NCI-H460 (cell line): ENCODE data around the gene TMCC2. TPM values are rescaled to one million over a fixed set of nuclear protein-coding genes. Genes with fewer than 3 reads are reported as not detected.
"Not testable (repeated sequence)": the region's sequence is repeated elsewhere in the genome, so short reads cannot be mapped to it uniquely, and the experiment has no call there.

Source experiments
- DNase-seq: peaks from one replicate; pipeline ENCODE4 v3.0.0-alpha.2; 2016; ENCODE audit warnings: low read depth; ENCODE audit errors: extremely low read depth
- total RNA-seq: library from RNA; depleted of rRNA; stranded (reverse); fragments of >200 nt; shearing (Covaris generic); gene quantifications from 2 replicates; pipeline ENCODE4 v1.2.3, GENCODE V29; 2014

Gene TMCC2
- total RNA-seq, 1 experiment from 2014 or later = 1.5 TPM

GRCh38 chr1:205275133-205275532, 47.4 kb downstream of the TMCC2 start:
- DNase-seq = no peak

GRCh38 chr1:205275916-205276688, 48.4 kb downstream of the TMCC2 start:
- DNase-seq = no peak

DNA sequence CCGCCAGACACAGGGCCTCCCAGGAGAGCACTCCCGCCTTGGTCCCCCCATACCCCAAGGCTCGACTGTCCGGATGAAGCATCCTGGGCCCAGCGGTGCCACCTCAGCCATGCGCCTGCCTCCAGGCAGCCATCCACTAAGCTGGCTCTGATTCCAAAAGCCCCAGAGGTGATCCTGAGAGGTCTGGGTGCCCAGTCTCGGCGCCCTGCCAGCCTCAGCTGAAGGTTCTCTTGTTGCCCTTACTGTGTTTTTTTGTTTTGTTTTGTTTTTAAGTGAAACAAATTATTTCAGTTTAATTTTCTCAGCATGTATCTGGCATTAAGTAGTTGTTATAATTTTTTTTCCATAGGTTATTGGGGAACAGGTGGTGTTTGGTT, 48.9 kb downstream of the TMCC2 start:
- DNase-seq = no peak

DNA sequence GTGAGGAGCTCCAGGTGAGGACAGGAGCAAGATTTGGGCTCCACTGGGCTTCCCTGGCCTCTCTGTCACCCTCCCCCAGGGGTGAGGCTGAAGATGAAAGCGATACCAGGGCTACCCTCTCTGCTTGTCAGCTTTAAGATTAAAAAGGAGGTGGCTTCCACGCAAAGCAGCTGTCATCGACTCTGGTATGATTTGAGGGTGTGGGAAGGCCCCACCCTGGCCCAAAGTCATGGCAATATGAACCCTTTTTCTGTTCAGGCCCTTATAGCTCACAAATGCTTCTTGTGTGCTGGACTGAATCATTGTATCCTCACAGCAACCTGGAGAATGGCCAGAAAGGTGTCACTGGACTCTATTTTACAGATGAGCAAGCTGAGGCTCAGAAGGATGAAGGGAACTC, 52.2 kb downstream of the TMCC2 start:
- no peak for DNase-seq

DNA sequence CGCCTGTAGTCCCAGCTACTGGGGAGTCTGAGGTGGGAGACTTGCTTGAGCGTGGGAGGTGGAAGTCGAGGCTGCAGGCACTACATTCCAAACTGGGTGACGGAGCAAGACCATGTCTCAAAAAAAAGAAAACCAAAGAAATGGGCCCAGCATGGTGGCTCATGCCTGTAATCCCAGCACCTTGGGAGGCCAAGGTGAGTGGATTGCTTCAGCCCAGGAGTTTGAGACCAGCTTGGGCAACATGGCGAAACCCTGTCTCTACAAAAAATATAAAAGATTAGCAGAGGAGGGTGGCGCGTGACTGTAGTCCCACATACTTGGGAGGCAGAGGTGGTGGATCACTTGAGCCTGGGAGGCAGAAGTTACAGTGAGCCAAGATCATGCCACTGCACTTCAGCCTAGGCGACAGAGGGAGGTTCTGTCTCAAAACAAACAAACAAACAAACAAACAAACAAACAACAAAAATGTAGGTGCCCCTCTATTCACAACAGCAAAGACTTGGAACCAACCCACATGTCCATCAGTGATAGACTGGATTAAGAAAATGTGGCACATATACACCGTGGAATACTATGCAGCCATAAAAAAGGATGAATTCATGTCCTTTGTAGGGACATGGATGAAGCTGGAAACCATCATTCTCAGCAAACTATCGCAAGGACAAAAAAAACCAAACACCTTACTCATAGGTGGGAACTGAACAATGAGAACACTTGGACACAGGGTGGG, 53.1 kb downstream of the TMCC2 start:
- DNase-seq = not testable (repeated sequence)

- DNase-seq = no peak
These were observed 55.8 kb downstream of the TMCC2 start for GRCh38 chr1:205283270-205284147.

DNA sequence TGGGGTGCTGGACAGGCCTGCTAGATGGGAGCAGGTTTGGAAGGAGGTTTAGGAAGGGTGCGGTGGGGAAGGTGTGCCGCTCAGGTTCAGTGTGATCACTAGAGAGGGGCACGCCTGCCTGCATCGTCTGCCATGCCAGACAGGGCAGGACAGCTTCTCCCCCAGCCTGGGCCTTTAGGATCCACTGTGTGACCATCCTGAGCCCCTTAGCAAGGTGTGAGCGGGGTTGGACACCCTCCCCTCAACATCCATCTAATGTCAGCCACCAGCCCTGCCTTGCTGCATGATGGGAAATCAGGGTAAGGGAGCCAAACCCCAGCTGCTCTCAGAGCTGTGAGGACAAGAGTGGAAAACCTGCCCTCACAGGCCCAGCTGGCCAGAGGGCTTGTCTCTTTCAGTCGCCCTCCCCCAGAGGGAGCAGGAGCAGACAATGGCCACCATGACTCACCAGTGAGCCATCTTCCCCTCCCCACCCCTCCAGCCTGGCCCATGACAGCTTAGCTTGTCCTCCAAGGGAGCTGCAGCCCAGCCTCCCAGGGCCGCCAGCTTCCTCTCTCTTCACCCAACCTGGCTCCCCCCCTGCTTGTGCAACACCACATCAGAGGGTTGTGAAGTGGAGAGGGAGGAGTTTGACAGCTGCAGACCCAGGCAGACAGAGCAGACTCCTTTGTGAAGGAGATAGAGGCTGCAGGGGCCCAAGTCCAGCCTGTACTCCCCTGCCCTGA, 56.8 kb downstream of the TMCC2 start:
- peak; percentile 90 for DNase-seq

GRCh38 chr1:205285381-205286101, 57.8 kb downstream of the TMCC2 start:
- no peak for DNase-seq

GRCh38 chr1:205286335-205286950, 58.7 kb downstream of the TMCC2 start:
- no peak for DNase-seq

DNA sequence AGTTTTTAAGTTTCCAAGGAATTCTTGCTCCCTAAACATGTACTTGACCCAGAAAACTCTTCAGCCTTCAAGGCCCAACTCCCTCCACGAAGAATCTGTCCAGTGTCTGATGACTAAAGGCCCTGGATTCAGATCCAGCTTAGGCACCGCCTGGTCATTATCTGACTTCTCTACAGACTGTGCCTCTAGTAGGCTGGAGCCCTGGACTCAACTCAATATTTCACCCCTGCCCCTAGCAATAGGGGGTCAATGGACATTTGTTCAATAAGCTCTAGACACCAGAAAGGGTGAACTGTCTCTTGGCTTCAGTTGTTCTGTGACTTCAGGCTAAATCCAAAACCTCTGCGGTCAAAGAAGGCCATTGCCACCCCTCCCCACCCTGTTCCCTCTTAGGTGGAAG, 59.3 kb downstream of the TMCC2 start:
- DNase-seq = no peak

- DNase-seq = no peak
These were observed 60.2 kb downstream of the TMCC2 start for GRCh38 chr1:205287767-205288559.

- DNase-seq = no peak
These were observed 63.9 kb downstream of the TMCC2 start for GRCh38 chr1:205291596-205291995.

GRCh38 chr1:205293350-205294074, 65.8 kb downstream of the TMCC2 start:
- DNase-seq = no peak

- DNase-seq = peak; percentile 89
These were observed 66.6 kb downstream of the TMCC2 start for GRCh38 chr1:205294175-205294917.

- no peak for DNase-seq
These were observed 67.2 kb downstream of the TMCC2 start for GRCh38 chr1:205294934-205295333.

DNA sequence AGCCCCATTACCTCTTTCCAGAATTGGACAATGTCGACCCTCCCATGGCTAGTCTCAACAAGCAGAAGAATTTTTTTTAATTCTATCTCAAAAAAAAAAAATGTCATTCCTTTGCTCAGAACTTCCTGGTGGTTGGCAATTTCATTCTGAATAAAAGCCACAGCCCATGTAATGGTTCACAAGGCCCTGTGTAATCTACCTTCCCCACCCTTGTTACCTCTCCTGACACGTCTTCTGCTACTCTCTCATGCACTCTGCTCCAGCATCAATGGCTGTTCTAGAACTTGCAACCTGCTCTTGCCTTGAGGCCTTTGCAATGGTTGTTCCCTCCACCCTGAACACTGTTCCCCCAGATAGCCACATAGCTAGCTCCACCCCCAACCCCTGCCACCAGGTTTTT, 68.4 kb downstream of the TMCC2 start:
- DNase-seq = no peak

DNA sequence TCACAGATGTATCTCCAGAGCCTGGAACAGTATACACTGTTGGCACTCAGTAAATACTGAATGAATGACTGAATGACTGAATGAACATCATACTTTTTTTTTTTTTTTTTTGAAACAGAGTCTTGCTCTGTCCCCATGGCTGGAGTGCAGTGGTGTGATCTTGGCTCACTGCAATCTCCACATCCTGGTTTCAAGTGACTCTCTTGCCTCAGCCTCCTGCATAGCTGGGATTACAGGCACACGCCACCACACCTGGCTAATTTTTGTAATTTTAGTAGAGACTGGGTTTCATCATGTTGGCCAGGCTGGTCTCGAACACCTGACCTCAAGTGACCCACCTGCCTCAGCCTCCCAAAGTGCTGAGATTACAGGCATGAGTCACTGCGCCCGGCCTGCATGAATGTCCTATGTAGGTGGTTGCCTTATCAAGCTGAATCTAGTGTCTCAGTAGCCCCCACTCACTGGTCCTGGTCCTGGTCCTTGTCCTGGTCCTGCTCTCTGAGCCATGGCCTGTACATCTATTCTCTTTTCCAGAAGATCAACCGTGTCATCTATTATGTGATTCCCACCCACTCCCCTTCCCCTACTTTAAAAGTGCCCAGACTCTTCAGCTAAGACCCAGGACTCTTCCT, 69.9 kb downstream of the TMCC2 start:
- DNase-seq = not testable (repeated sequence)
